Measurements from ENCODE around the gene ATG7.
"Not testable (repeated sequence)": the region's sequence is repeated elsewhere in the genome, so short reads cannot be mapped to it uniquely, and the experiment has no call there.

The ATG7 gene

DNA sequence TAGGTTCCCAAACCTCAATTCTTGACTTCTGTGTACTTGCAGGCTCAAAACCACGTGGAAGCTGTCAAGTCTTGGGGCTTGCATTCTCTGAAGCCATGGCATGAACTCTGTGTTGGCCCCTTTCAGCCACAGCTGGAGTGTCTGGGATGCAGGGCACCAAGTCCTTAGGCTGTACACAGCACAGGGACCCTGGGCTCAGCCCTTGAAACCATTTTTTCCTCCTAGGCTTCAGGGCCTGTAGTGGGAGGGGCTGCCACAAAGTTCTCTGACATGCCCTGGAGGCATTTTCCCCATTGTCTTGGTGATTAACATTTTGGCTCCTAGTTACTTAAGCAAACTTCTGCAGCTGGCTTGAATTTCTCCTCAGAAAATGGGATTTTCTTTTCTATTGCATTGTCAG is 135.4 kb downstream of the ATG7 start:
- TF ChIP-seq, protein P1, sequence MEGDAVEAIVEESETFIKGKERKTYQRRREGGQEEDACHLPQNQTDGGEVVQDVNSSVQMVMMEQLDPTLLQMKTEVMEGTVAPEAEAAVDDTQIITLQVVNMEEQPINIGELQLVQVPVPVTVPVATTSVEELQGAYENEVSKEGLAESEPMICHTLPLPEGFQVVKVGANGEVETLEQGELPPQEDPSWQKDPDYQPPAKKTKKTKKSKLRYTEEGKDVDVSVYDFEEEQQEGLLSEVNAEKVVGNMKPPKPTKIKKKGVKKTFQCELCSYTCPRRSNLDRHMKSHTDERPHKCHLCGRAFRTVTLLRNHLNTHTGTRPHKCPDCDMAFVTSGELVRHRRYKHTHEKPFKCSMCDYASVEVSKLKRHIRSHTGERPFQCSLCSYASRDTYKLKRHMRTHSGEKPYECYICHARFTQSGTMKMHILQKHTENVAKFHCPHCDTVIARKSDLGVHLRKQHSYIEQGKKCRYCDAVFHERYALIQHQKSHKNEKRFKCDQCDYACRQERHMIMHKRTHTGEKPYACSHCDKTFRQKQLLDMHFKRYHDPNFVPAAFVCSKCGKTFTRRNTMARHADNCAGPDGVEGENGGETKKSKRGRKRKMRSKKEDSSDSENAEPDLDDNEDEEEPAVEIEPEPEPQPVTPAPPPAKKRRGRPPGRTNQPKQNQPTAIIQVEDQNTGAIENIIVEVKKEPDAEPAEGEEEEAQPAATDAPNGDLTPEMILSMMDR (IDR thresholded peaks at IDR 0.05; ENCODE audit: control insufficient read depth, extremely low read depth, insufficient read depth) = no peak
- no peak overlapping the region for H3K4me3 ChIP-seq (ENCODE audit: low read depth, low read length)
- no peak for DNase-seq (ENCODE audit: low read depth)

DNA sequence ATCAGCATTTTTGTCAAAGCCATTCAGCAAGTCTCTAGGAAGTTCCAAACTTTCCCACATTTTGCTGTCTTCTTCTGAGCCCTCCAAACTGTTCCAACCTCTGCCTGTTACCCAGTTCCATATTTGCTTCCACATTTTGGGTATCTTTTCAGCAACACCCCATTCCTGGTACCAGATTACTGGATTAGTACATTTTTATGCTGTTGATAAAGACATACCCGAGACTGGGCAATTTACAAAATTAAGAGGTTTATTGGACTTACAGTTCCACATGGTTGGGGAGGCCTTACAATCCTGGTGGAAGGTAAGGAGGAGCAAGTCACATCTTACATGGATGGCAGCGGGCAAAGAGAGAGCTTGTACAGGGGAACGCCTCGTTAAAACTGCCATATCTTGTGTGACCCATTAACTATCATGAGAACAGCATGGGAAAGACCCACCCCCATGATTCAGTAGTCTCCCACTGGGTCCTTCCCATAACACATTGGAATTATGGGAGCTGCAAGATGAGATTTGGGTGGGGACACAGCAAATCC is 136.2 kb downstream of the ATG7 start:
- DNase-seq (ENCODE audit: low read depth); H3K4me3 ChIP-seq (ENCODE audit: low read depth, low read length): not testable (repeated sequence)

DNA sequence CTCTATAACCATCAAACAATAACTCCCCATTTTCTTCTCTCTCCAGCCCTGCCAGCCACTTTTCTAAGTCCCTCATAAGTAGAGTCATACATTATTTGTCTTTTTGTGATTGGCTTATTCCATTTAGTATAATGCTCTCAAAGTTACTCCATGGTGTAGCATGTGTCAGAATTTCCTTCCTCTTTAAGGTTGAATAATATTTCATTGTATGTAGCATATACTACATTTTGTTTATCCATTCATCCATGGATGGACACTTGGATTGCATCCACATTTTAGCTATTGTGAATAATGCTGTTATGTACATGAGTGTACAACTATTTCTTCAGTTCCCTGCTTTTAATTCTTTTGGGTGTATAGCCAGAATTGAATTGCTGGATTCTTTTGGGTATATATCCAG is 138.4 kb downstream of the ATG7 start:
- no peak overlapping the region for H3K4me3 ChIP-seq (ENCODE audit: low read depth, low read length)
- DNase-seq (ENCODE audit: low read depth) = no peak
- TF ChIP-seq, protein P1 (IDR thresholded peaks at IDR 0.05; ENCODE audit: control insufficient read depth, extremely low read depth, insufficient read depth) = no peak

DNA sequence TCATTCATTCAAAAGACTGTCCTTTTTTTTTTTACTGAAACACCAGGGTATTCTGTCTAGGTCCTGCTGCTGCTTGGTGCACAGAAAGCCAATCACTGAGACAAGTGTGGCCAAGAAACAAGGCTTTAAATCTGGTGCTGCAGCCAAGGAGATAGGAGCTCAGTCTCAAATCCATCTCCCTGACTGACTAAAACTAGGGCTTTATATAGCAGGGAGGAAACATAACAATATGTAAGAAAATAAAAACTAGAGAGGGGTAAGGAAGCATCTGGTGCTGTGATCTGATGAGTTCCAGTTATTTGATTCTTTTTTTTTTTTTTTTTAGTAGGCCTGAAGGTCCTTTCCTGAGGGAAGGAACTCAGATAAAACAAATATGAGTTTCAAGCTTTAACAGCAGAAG is 139.8 kb downstream of the ATG7 start:
- H3K4me3 ChIP-seq (ENCODE audit: low read depth, low read length) = no peak overlapping the region
- no peak for DNase-seq (ENCODE audit: low read depth)
- TF ChIP-seq, protein P1 (IDR thresholded peaks at IDR 0.05; ENCODE audit: control insufficient read depth, extremely low read depth, insufficient read depth) = no peak

GRCh38 chr3:11413071-11413470 is 140.9 kb downstream of the ATG7 start:
- H3K4me3 ChIP-seq (ENCODE audit: low read depth, low read length) = no peak overlapping the region
- DNase-seq (ENCODE audit: low read depth) = no peak
- TF ChIP-seq, protein P1 (IDR thresholded peaks at IDR 0.05; ENCODE audit: control insufficient read depth, extremely low read depth, insufficient read depth) = no peak

DNA sequence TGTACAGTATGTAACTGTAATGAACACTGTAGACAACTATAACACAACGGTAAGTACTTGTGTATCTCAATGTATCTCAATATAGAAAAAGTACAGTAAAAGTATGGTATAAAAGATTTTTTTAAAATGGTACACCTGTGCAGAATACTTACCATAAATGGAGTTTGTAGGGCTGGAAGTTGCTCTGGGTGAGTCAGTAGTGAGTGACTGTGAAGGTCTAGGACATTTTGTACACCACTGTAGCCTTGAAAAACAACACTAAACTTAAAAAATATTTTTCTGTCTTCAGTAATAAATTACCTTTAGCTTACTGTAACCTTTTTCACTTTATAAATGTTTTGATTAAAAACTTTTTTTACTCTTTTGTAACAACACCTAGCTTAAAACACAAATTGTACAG is 142.9 kb downstream of the ATG7 start:
- TF ChIP-seq, protein P1 (IDR thresholded peaks at IDR 0.05; ENCODE audit: control insufficient read depth, extremely low read depth, insufficient read depth) = no peak
- no peak overlapping the region for H3K4me3 ChIP-seq (ENCODE audit: low read depth, low read length)
- DNase-seq (ENCODE audit: low read depth) = no peak

GRCh38 chr3:11420066-11420465 is 147.9 kb downstream of the ATG7 start:
- no peak for DNase-seq (ENCODE audit: low read depth)
- no peak overlapping the region for H3K4me3 ChIP-seq (ENCODE audit: low read depth, low read length)
- TF ChIP-seq, protein P1 (IDR thresholded peaks at IDR 0.05; ENCODE audit: control insufficient read depth, extremely low read depth, insufficient read depth) = no peak
